ENCODE results near the gene CASS4.

Gene CASS4

GRCh38 chr20:56463428-56463827 is 51.4 kb downstream of the CASS4 start:
- peak; percentile 77 for DNase-seq (ENCODE audit: low read depth)
- TF ChIP-seq MYC (IDR thresholded peaks at IDR 0.05; ENCODE audit: low read depth, low read length), result no peak
- no peak for TF ChIP-seq POLR2A (IDR thresholded peaks at IDR 0.05; ENCODE audit: extremely low read depth, insufficient read length)
- TF ChIP-seq, protein P1, sequence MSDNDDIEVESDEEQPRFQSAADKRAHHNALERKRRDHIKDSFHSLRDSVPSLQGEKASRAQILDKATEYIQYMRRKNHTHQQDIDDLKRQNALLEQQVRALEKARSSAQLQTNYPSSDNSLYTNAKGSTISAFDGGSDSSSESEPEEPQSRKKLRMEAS (IDR thresholded peaks at IDR 0.05; ENCODE audit: low read depth, low read length), result no peak
- TF ChIP-seq CTCF (IDR thresholded peaks at IDR 0.05; ENCODE audit: low read depth, low read length), result no peak
- no peak overlapping the region for H3K4me3 ChIP-seq (ENCODE audit: low read depth, low read length)

- TF ChIP-seq, protein P1 (IDR thresholded peaks at IDR 0.05; ENCODE audit: low read depth, low read length), result no peak
- TF ChIP-seq CTCF (IDR thresholded peaks at IDR 0.05; ENCODE audit: low read depth, low read length) (no peak), POLR2A (IDR thresholded peaks at IDR 0.05; ENCODE audit: extremely low read depth, insufficient read length) (no peak), MYC (IDR thresholded peaks at IDR 0.05; ENCODE audit: low read depth, low read length) (no peak)
- no peak overlapping the region for H3K4me3 ChIP-seq (ENCODE audit: low read depth, low read length)
- DNase-seq (ENCODE audit: low read depth), result peak; percentile 56
These were observed 53.9 kb downstream of the CASS4 start for GRCh38 chr20:56465997-56466396.

DNA sequence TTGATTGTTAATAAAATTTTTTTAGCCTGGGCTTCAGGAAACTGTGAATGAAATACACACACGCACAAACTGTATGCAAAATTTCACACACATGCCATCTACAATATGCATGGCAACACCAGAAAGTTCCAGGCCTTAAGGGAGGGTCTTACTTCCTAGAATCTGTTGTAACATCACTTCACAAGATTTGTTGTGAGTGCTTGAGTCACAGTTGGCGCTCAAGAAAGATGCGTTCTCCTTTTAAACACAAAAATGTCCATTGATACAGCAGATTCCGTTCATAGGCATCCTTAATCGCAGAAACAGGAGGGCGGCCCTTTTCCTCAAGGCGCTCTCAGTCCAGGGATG is 55.9 kb downstream of the CASS4 start:
- TF ChIP-seq, protein P1 (IDR thresholded peaks at IDR 0.05; ENCODE audit: low read depth, low read length), result no peak
- no peak for TF ChIP-seq CTCF (IDR thresholded peaks at IDR 0.05; ENCODE audit: low read depth, low read length)
- H3K4me3 ChIP-seq (ENCODE audit: low read depth, low read length), result peak overlapping the region; percentile 99
- DNase-seq (ENCODE audit: low read depth), result no peak

GRCh38 chr20:56468316-56469076 is 56.4 kb downstream of the CASS4 start, which contains the start of gene RTF2:
Gene RTF2, plus strand, starts transcription at chr20:56468627. Its CDS starts 71 bp downstream, at chr20:56468698.
- H3K4me3 ChIP-seq (ENCODE audit: low read depth, low read length), result peak within 1 kb of the TSS; percentile 99
- DNase-seq (ENCODE audit: low read depth), result peak; percentile 96

DNA sequence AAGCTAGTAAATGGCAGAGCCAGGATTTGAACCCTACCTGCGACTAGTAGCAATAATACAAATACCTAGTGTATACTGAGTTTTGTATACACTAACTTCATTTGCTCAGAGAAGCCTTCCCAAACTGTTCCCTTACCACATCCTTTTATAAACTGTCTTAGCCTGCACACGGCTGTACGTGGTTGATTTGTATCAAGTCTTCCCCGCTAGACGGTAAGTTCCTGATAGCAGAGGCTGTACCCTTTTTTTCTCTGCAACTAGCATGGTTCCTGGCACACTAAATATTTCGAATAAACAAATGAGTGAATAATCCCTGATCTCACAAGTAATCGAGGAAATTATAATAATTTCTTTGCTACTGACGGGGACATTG is 57.0 kb downstream of the CASS4 start:
- peak overlapping the region; percentile 99 for H3K4me3 ChIP-seq (ENCODE audit: low read depth, low read length)
- peak; percentile 25 for DNase-seq (ENCODE audit: low read depth)
- TF ChIP-seq CTCF (IDR thresholded peaks at IDR 0.05; ENCODE audit: low read depth, low read length) (no peak), POLR2A (IDR thresholded peaks at IDR 0.05; ENCODE audit: extremely low read depth, insufficient read length) (no peak), MYC (IDR thresholded peaks at IDR 0.05; ENCODE audit: low read depth, low read length) (no peak)
- TF ChIP-seq, protein P1 (IDR thresholded peaks at IDR 0.05; ENCODE audit: low read depth, low read length), result no peak

More at GRCh38 chr20:56468316-56469076, 56.4 kb downstream of the CASS4 start, which contains the start of gene RTF2:
- TF ChIP-seq POLR2A (IDR thresholded peaks at IDR 0.05; ENCODE audit: extremely low read depth, insufficient read length) (peak; percentile 87), CTCF (IDR thresholded peaks at IDR 0.05; ENCODE audit: low read depth, low read length) (no peak), MYC (IDR thresholded peaks at IDR 0.05; ENCODE audit: low read depth, low read length) (peak; percentile 73)
- TF ChIP-seq, protein P1 (IDR thresholded peaks at IDR 0.05; ENCODE audit: low read depth, low read length), result peak; percentile 60; the same call in 1 of the 2 replicates

Data from NB4 (cell line).